Kidney epithelial cell (primary cell): ENCODE measurements around the gene MRPS12. TPM values are rescaled to one million over a fixed set of nuclear protein-coding genes. Genes with fewer than 3 reads are reported as not detected.
"Not testable (repeated sequence)": the region's sequence is repeated elsewhere in the genome, so short reads cannot be mapped to it uniquely, and the experiment has no call there.

Source experiments
- DNase-seq: peaks from one replicate; pipeline ENCODE4 v3.0.0-alpha.2; 2010; ENCODE audit warnings: low read depth
- H3K27me3 ChIP-seq: 2 replicates; pipeline ENCODE4 v1.6.0; 2011; ENCODE audit warnings: low read length; ENCODE audit not compliant: control insufficient read depth, insufficient read depth
- H3K36me3 ChIP-seq: 2 replicates; pipeline ENCODE4 v1.5.1; 2011; ENCODE audit warnings: low read length; ENCODE audit not compliant: control insufficient read depth, insufficient read depth
- H3K4me3 ChIP-seq: 2 replicates; pipeline ENCODE4 v1.5.1; 2011; ENCODE audit warnings: low read depth, mild to moderate bottlenecking, control low read depth, low read length
- total RNA-seq: library from RNA; depleted of rRNA; stranded (reverse); fragments of >200 nt; gene quantifications from 2 replicates; pipeline ENCODE4 v1.2.3, GENCODE V29; 2015
- TF ChIP-seq, protein P1 (sequence below): IDR thresholded peaks from 2 replicates; pipeline ENCODE4 v1.5.1; 2011; ENCODE audit warnings: mild to moderate bottlenecking, moderate library complexity, low read length, control low read depth, inconsistent platforms; ENCODE audit not compliant: insufficient read depth, poor library complexity, severe bottlenecking

Gene MRPS12
- total RNA-seq, 1 donor from 2014 or later: 53.8 TPM

DNA sequence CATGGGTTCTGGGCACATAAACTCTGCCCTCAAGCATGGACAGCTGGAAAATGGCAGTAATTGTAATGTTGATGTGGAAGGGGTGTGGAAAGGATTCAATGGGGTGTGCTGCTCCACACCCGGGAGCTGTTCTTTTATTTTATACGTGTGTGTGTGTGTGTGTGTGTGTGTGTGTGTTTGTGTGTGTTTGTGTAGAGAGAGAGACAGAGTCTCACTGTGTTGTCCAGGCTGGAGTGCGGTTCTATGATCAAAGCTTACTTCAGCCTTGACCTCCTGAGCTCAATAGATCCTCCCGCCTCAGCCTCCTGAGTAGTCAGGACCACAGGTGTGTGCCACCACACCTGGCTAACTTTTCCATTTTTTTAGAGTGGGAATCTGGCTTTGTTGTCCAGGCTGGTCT lies 2.8 kb downstream of the MRPS12 start:
- Histone ChIP-seq H3K4me3 (no peak overlapping the region), H3K27me3 (no peaks in the 10 kb centered on the region), H3K36me3 (peaks cover 1% of the 10 kb centered on the region)
- no peak for DNase-seq
- TF ChIP-seq, protein P1, sequence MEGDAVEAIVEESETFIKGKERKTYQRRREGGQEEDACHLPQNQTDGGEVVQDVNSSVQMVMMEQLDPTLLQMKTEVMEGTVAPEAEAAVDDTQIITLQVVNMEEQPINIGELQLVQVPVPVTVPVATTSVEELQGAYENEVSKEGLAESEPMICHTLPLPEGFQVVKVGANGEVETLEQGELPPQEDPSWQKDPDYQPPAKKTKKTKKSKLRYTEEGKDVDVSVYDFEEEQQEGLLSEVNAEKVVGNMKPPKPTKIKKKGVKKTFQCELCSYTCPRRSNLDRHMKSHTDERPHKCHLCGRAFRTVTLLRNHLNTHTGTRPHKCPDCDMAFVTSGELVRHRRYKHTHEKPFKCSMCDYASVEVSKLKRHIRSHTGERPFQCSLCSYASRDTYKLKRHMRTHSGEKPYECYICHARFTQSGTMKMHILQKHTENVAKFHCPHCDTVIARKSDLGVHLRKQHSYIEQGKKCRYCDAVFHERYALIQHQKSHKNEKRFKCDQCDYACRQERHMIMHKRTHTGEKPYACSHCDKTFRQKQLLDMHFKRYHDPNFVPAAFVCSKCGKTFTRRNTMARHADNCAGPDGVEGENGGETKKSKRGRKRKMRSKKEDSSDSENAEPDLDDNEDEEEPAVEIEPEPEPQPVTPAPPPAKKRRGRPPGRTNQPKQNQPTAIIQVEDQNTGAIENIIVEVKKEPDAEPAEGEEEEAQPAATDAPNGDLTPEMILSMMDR: no peak

DNA sequence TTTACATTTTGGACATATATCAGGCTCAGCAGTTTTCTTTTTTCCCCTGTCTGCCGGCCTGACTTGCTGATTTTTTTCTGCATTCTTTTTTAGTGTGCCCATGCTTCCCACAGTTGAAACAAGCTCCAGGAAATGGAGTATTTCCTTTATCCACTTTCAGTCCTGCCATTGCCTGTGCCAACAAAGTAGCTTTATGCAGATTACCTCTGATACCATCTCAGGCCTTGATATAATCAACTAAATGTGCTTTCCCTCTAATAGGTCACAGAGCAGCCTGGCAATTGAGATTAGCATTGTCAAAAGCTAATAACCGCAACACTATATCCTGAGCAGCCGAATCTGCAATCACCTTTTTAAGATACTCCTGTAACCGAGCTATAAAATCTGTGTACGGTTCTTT lies 9.2 kb downstream of the MRPS12 start:
- TF ChIP-seq, protein P1: no peak
- no peaks in the 10 kb centered on the region for H3K27me3 ChIP-seq
- H3K4me3 ChIP-seq: no peak overlapping the region
- H3K36me3 ChIP-seq: no peaks in the 10 kb centered on the region
- no peak for DNase-seq

DNA sequence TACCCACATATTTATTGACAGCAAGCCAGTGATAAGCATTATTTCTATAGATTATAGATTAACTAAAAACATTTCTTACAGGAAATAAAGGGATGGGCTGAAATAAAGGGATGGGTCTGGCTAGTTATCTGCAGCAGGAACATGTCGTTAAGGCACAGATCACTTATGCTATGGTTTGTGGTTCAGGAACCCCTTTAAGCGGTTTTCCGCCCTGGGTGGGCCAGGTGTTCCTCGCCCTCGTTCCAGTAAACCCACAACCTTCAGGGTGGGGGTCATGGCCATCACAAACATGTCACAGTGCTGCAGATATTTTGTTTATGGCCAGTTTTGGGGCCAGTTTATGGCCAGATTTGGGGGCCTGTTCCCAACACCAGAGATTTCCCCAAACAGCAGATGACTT lies 10.7 kb downstream of the MRPS12 start:
- not testable (repeated sequence) for H3K36me3 ChIP-seq, H3K4me3 ChIP-seq, H3K27me3 ChIP-seq

DNA sequence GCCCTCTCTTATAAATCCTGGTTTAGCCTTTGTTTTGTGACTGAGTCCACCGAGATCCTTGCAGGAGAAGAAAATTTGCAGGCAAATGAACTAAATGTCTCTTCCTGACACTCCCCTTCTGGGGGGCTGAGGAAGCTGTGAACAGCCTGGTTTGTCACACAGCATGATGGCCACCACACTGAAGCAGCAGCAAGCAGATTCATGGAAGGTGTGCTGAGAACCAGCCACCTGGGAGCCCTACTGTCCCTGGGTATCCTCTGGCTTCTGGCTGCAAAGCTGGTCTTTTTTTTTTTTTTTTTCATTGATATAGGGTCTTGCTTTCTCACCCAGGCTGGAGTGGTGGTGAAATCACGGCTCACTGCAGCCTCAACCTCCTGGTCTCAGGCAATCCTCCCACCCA lies 11.2 kb downstream of the MRPS12 start:
- TF ChIP-seq, protein P1: no peak
- Histone ChIP-seq H3K27me3 (no peaks in the 10 kb centered on the region), H3K36me3 (peaks cover 2% of the 10 kb centered on the region), H3K4me3 (no peak overlapping the region)
- DNase-seq: no peak

More for the DNA sequence above, 10.7 kb downstream of the MRPS12 start:
- DNase-seq: not testable (repeated sequence)

DNA sequence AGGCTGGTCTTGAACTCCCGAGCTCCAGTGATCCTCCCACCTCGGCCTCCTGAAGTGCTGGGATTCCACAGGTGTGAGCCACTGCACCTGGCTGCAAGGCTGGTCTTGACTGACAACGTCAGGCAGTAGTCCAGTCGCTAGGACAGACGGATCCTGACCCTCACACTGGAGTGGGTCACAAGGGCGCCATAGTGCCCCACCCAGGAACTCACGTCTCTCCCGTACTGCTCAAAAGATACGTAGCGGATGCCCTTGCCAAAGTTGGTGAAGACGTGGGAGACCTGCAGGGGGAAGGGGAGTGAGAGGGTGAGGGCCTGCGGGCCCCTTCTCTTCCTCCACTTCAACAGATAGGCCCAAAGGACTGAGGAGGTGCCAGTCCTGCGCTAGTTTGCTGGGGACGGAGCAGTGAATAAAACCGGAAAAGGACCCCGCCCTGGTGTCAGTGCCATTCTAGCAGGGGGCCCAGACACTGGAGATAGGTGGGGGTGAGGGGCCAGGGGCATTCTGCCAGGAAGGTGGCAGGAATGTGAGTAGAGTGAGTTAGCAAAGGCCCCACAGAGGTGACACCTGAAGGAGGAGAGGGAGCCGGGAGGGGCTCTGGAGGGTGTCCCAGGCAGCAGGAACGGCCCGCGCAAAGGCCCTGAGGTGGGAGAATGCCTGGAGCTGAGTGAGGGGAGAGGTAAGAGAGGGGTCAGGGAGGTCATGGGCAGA lies 11.9 kb downstream of the MRPS12 start:
- no peak overlapping the region for H3K4me3 ChIP-seq
- TF ChIP-seq, protein P1: no peak
- H3K36me3 ChIP-seq: peaks cover 2% of the 10 kb centered on the region
- H3K27me3 ChIP-seq: no peaks in the 10 kb centered on the region
- DNase-seq: no peak

DNA sequence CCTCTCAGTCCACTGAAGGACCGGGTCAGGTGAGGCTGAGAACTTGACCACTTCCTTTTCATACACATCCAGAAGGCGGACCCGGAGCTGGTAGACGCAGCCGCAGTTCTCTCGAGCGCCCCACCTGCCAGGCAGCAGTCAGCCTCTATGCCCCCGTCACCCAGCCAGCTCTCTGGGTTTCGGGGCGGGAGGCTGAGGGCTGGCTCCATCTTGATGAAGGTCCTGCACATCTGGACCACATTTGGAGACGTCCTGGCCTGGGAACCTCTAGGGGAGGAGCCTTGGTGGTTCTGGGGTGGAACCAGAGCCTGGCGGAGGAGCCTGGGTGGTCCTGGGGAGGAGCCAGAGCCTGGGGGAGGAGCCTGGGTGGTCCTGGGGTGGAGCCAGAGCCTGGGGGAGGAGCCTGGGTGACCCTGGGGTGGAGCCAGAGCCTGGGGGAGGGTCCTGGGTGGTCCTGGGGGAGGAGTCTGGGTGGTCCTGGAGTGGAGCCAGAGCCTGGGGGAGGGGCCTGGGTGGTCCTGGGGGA lies 14.3 kb downstream of the MRPS12 start:
- TF ChIP-seq, protein P1: no peak
- no peaks in the 10 kb centered on the region for H3K27me3 ChIP-seq
- no peak overlapping the region for H3K4me3 ChIP-seq
- DNase-seq: no peak
- peaks cover 2% of the 10 kb centered on the region for H3K36me3 ChIP-seq
